Glutamatergic neuron (in vitro differentiated cells): Measurements from ENCODE around the gene FGFRL1. TPM values are rescaled to one million over a fixed set of nuclear protein-coding genes. Genes with fewer than 3 reads are reported as not detected.

Experiments used
- DNase-seq: peaks from one replicate; pipeline ENCODE4 v3.0.0; 2022
- H3K27ac Mint-ChIP-seq: one replicate; pipeline ENCODE4 v1.8.0; 2020; ENCODE audit warnings: mild to moderate bottlenecking, mixed read lengths, inconsistent platforms; ENCODE audit not compliant: unreplicated experiment
- H3K27me3 Mint-ChIP-seq: one replicate; pipeline ENCODE4 v1.8.0; 2020; ENCODE audit warnings: mild to moderate bottlenecking, moderate library complexity, mixed read lengths, inconsistent platforms; ENCODE audit not compliant: unreplicated experiment
- H3K36me3 Mint-ChIP-seq: one replicate; pipeline ENCODE4 v1.8.0; 2020; ENCODE audit warnings: mild to moderate bottlenecking, mixed read lengths, inconsistent platforms; ENCODE audit not compliant: unreplicated experiment
- H3K4me1 Mint-ChIP-seq: one replicate; pipeline ENCODE4 v1.8.0; 2020; ENCODE audit warnings: mild to moderate bottlenecking, low read depth, mixed read lengths, inconsistent platforms; ENCODE audit not compliant: unreplicated experiment
- H3K4me3 Mint-ChIP-seq: one replicate; pipeline ENCODE4 v1.8.0; 2020; ENCODE audit warnings: mild to moderate bottlenecking, mixed read lengths, inconsistent platforms; ENCODE audit not compliant: unreplicated experiment
- H3K9me3 Mint-ChIP-seq: one replicate; pipeline ENCODE4 v1.8.0; 2020; ENCODE audit warnings: mild to moderate bottlenecking, moderate library complexity, mixed read lengths, inconsistent platforms; ENCODE audit not compliant: unreplicated experiment
- total RNA-seq: library from RNA; stranded (reverse); fragmentation: NEBNext Ultra II Directional; extraction: Animal tissue kit (Norgen Biotek cat#: 25700); gene quantifications from one replicate; pipeline ENCODE4 v1.2.1, GENCODE V29; 2021; ENCODE audit not compliant: unreplicated experiment
- TF ChIP-seq, protein P1 (sequence below): fragments of 200-600 bp; sonication (generic); IDR thresholded peaks from one replicate; pipeline ENCODE4 v1.5.0; 2021; ENCODE audit not compliant: partially characterized antibody, unreplicated experiment

The FGFRL1 gene
- total RNA-seq, 1 donor from 2014 or later, result 20.9 TPM

GRCh38 chr4:1015746-1016145 is 4.3 kb downstream of the FGFRL1 start:
- no peak overlapping the region for H3K27ac Mint-ChIP-seq
- peaks cover 4% of the 10 kb centered on the region for H3K27me3 Mint-ChIP-seq
- DNase-seq, result no peak
- TF ChIP-seq, protein P1, sequence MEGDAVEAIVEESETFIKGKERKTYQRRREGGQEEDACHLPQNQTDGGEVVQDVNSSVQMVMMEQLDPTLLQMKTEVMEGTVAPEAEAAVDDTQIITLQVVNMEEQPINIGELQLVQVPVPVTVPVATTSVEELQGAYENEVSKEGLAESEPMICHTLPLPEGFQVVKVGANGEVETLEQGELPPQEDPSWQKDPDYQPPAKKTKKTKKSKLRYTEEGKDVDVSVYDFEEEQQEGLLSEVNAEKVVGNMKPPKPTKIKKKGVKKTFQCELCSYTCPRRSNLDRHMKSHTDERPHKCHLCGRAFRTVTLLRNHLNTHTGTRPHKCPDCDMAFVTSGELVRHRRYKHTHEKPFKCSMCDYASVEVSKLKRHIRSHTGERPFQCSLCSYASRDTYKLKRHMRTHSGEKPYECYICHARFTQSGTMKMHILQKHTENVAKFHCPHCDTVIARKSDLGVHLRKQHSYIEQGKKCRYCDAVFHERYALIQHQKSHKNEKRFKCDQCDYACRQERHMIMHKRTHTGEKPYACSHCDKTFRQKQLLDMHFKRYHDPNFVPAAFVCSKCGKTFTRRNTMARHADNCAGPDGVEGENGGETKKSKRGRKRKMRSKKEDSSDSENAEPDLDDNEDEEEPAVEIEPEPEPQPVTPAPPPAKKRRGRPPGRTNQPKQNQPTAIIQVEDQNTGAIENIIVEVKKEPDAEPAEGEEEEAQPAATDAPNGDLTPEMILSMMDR, result no peak
- no peaks in the 10 kb centered on the region for H3K36me3 Mint-ChIP-seq
- no peak overlapping the region for H3K4me3 Mint-ChIP-seq
- H3K9me3 Mint-ChIP-seq, result no peaks in the 10 kb centered on the region
- no peaks in the 10 kb centered on the region for H3K4me1 Mint-ChIP-seq

DNA sequence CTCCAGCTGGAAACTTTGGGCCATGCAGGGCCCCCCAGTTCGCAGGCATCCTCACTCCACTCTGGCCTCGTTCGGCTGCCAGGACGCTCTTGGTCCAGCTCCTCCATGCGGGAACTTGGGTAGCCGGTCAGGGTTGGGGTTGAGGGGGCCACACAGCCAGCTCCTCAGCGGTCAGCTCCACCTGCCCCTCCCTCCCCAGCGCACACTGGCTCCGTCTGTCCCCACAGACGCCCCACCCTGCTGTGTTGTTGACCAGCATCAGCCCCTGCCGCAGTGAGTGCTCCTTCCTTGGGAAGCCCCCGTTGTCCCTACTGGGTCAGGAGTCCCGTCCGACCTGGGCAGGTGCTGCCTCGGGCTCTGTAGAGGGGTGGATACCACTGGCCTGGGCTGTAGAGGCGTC is 5.8 kb downstream of the FGFRL1 start:
- Mint-ChIP-seq H3K9me3 (no peaks in the 10 kb centered on the region), H3K36me3 (no peaks in the 10 kb centered on the region), H3K27me3 (peaks cover 4% of the 10 kb centered on the region), H3K27ac (no peak overlapping the region), H3K4me3 (no peak overlapping the region), H3K4me1 (no peaks in the 10 kb centered on the region)
- TF ChIP-seq, protein P1, result no peak
- no peak for DNase-seq

DNA sequence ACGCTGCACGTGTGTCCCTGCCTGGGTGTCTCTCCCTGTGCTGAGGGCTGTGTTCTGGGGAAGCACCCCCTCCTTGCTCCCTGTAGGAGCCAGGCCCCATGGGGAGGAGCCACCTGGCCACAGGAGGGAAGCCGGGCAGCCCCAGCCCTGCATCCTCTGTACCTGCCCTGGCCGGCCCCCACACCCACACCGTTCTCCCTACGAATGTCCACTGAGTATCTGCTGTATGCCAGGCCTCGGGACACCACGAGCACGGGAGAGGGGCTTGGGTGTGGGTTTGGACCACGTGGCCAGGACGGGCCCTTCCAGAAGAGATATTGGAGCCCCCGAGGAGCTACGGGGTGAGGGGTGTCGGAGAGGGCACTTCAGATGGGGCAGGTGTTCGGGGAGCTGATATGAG is 6.3 kb downstream of the FGFRL1 start:
- Mint-ChIP-seq H3K27ac (no peak overlapping the region), H3K27me3 (peaks cover 4% of the 10 kb centered on the region), H3K36me3 (no peaks in the 10 kb centered on the region), H3K4me1 (no peaks in the 10 kb centered on the region), H3K4me3 (no peak overlapping the region), H3K9me3 (no peaks in the 10 kb centered on the region)
- no peak for DNase-seq
- TF ChIP-seq, protein P1, result no peak

- no peaks in the 10 kb centered on the region for H3K9me3 Mint-ChIP-seq
- DNase-seq, result no peak
- no peak overlapping the region for H3K4me3 Mint-ChIP-seq
- no peak overlapping the region for H3K27ac Mint-ChIP-seq
- H3K36me3 Mint-ChIP-seq, result no peaks in the 10 kb centered on the region
- peaks cover 4% of the 10 kb centered on the region for H3K27me3 Mint-ChIP-seq
- TF ChIP-seq, protein P1, result no peak
- no peaks in the 10 kb centered on the region for H3K4me1 Mint-ChIP-seq
Observed at GRCh38 chr4:1018147-1019020, 7.0 kb downstream of the FGFRL1 start.

DNA sequence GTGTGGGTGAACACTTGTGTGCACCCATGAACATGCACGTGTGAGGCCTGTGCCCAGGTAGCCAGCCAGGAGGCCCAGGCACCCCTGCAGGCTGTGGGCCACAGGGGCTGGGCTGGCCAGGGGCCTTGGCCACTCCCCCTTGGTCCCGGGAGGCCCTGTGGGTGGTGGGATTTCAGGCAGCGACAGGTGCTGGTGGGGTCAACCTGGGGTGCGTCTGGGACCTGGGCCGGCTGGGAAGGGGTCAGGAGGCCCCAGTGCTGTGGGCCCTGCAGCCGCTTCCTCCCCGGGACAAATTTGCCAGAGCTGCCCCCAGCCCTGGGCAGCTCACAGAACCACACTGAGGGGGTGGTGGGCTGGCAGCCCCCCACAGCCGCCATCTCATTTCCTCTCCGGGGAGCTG is 7.9 kb downstream of the FGFRL1 start:
- no peak overlapping the region for H3K27ac Mint-ChIP-seq

More for the DNA sequence above, 7.9 kb downstream of the FGFRL1 start:
- Mint-ChIP-seq H3K4me1 (no peaks in the 10 kb centered on the region), H3K9me3 (no peaks in the 10 kb centered on the region), H3K36me3 (no peaks in the 10 kb centered on the region), H3K4me3 (no peak overlapping the region), H3K27me3 (no peaks in the 10 kb centered on the region)
- DNase-seq, result no peak
- TF ChIP-seq, protein P1, result no peak
